Effector memory CD8-positive, alpha-beta T cell (primary cell): ENCODE results near the gene CC2D2A.

Experiments used
- ATAC-seq: fragments of 150-1000 bp; cut with Tn5 transposase; replicated peaks from 2 replicates; pipeline ENCODE4 v1.10.0; 2021; ENCODE audit warnings: mild to moderate bottlenecking, moderate library complexity
- DNase-seq, 3 experiments: peaks; one replicate each; pipeline ENCODE4 v3.0.0; 2021
- H3K27ac Mint-ChIP-seq, 2 donors: one replicate each; pipeline ENCODE4 v1.8.0; 2022; ENCODE audit warnings: mild to moderate bottlenecking in 2 of 2, mixed read lengths in 2 of 2, moderate library complexity in 2 of 2
- H3K27me3 Mint-ChIP-seq, 2 donors: one replicate each; pipeline ENCODE4 v1.8.0; 2022; ENCODE audit warnings: mixed read lengths in 2 of 2
- H3K36me3 Mint-ChIP-seq: one replicate; pipeline ENCODE4 v1.8.0; 2022; ENCODE audit warnings: mild to moderate bottlenecking, moderate library complexity, mixed read lengths; ENCODE audit not compliant: insufficient read depth
- H3K4me1 Mint-ChIP-seq, 2 donors: one replicate each; pipeline ENCODE4 v1.8.0; 2022; ENCODE audit warnings: low read depth in 2 of 2, mixed read lengths in 2 of 2
- H3K4me3 Mint-ChIP-seq, 2 donors: one replicate each; pipeline ENCODE4 v1.8.0; 2022; ENCODE audit warnings: mild to moderate bottlenecking in 2 of 2, mixed read lengths in 2 of 2, moderate library complexity in 2 of 2
- H3K9me3 Mint-ChIP-seq, 2 donors: one replicate each; pipeline ENCODE4 v1.8.0; 2022; ENCODE audit warnings: mixed read lengths in 2 of 2

CC2D2A gene

DNA sequence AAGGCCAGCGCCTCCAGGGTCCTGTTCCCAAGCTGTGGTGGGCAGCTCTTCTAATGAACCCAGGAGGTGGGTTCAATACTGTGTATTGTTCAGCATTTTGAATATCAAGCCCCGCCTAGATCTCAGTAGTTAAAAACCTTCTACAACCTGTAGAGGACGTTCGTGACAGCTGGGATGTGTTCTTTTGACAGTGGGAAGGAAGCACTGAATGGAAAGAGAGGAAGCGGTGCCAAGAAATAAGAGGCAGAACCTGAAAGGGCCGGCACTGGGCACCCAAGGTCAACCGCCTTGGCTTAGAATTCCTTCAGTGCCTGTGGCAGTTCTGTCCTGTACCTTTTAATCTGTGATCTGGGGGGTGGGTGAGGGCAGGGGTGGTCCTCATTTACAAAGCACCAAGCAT lies 73.1 kb downstream of the CC2D2A start:
- H3K27ac Mint-ChIP-seq, result no peak overlapping the region
- no peak for ATAC-seq

DNA sequence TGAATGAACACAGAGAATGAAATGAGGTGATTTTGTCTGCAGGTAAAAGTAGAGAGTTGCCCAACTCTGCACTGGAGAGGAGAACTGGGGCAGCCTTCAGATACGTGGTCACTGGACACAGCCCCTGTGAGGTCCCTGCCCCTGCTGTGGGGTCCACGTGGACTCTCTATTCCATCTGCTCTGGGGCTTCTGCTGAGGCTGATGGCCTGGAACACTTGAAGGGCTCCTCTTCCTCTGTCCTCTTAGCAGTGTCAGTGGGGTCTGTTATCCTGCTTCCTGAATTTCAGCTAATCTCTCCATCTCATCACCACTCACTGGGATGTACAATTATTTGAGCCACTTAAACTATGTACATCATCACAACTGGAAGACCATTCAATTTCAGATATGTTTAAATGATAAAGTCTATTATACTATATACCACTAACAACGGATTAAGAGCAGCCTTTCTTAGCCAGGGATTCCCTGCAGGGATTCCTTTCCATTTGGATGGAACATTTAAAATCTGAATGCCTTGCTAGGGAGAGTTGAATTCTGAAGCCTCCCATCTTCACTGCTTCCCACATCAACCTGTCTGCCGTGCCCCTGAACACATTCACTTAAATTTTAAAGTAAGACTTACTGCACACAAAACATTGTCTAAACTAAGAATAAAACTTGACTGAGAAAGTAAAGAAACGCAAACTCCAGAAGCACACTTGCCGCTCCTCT lies 74.0 kb downstream of the CC2D2A start:
- H3K27me3 Mint-ChIP-seq, result no peaks in the 10 kb centered on the region
- peak overlapping the region in 1 of 2 donors; percentile 12 for H3K27ac Mint-ChIP-seq
- H3K4me3 Mint-ChIP-seq, result no peak overlapping the region
- no peaks in the 10 kb centered on the region for H3K9me3 Mint-ChIP-seq
- peaks cover 3 to 5% of the 10 kb centered on the region in 2 donors for H3K4me1 Mint-ChIP-seq
- peaks cover 2% of the 10 kb centered on the region for H3K36me3 Mint-ChIP-seq
- ATAC-seq (no peak), DNase-seq (no peak)

More for the DNA sequence above, 73.1 kb downstream of the CC2D2A start:
- Mint-ChIP-seq H3K27me3 (no peaks in the 10 kb centered on the region), H3K36me3 (peaks cover 2% of the 10 kb centered on the region), H3K4me3 (no peak overlapping the region), H3K4me1 (peaks cover 3 to 5% of the 10 kb centered on the region in 2 donors), H3K9me3 (no peaks in the 10 kb centered on the region)
- DNase-seq, result no peak

DNA sequence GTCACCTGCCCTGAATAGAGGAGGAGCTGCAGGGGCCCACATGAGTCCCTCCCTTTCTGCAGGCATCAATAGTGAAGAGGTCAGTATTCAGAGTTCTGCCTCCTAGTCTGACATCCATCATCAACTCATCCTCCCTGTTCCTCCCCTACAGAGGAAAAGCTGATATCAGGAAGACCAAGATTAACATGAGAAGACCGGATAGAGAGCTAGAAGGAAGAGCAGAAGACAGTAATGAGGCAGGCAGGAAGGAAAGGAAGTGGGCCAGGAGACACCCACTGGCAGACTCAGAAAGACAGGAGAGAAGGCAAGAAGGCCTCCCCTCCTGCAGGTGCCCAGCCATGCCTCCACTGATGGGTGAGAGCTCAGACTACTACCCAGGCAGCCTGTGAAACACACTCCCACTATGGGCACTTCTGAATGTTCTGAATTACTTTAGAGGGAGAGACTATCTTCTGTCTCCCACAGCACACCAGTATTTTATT lies 74.6 kb downstream of the CC2D2A start:
- no peaks in the 10 kb centered on the region for H3K9me3 Mint-ChIP-seq
- no peaks in the 10 kb centered on the region for H3K27me3 Mint-ChIP-seq
- peaks cover 2% of the 10 kb centered on the region for H3K36me3 Mint-ChIP-seq
- H3K4me3 Mint-ChIP-seq, result no peak overlapping the region
- peaks cover 3 to 5% of the 10 kb centered on the region in 2 donors for H3K4me1 Mint-ChIP-seq
- ATAC-seq (no peak), DNase-seq (no peak)
- H3K27ac Mint-ChIP-seq, result peak overlapping the region in 1 of 2 donors; percentile 12

DNA sequence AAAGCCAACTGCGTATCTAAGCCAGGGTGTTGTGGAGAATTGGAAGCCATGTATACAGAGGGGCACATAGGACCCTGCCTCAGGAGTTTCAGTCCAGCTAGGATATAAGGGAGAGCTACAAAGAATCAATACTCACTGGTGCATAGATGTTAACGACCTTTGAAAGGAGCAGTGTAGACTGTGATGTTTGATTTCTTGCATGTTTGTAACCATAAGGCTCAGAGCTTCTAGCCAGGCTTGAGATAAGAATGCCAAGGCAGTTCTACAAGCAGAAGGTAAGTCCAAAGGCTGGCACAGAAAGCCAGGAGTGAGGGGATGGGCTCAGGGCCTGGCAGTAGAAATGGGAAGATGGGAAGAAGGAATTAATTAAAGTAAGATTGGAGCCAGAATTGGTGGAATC lies 75.7 kb downstream of the CC2D2A start:
- ATAC-seq (no peak), DNase-seq (no peak)
- Mint-ChIP-seq H3K27me3 (no peaks in the 10 kb centered on the region), H3K4me3 (no peak overlapping the region), H3K36me3 (peaks cover 2% of the 10 kb centered on the region), H3K9me3 (no peaks in the 10 kb centered on the region), H3K27ac (no peak overlapping the region), H3K4me1 (peaks cover 3 to 5% of the 10 kb centered on the region in 2 donors)

DNA sequence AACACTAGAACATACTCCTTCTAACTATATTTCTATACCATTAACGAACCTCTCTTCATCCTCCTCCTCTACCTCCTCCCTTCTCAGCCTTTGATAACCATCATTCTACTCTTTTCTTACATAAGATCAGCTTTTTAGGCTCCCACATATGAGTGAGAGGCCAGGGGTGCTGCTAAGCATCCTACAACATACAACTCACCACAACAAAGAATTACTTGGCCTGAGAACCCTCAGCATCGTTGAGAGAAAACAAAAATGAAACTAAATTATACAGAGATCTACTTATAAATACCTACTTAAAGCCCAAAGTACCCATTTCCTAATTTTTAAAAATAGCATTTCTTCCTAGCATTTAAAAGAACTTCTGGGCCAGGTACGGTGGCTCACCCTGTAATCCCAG lies 77.7 kb downstream of the CC2D2A start:
- Mint-ChIP-seq H3K36me3 (peaks cover 2% of the 10 kb centered on the region), H3K4me3 (peak overlapping the region; percentile 45 to 56), H3K27me3 (no peaks in the 10 kb centered on the region), H3K9me3 (no peaks in the 10 kb centered on the region), H3K27ac (peak overlapping the region; percentile 36 to 88), H3K4me1 (peaks cover 3 to 5% of the 10 kb centered on the region in 2 donors)
- no peak for DNase-seq
- peak; percentile 83 for ATAC-seq

DNA sequence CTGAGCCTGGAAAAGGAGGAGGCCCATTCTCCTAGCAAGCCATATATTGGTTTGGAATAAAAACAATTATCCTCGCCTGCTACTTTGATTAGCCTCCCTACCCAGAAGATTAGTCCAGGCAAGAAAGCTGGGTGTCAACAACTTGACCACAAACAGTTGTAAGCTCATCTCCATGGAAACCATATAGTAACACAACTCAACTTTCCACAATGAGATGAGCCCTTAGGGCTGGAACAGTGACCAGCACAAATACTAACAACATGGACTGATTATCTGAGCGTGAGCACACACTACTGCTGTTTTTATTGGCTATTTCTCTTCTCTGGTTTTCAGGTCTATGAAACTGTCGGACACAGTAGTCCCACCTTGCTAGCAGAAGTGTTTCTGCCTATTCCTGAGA lies 80.8 kb downstream of the CC2D2A start:
- DNase-seq, result no peak
- no peak for ATAC-seq
- no peak overlapping the region for H3K4me3 Mint-ChIP-seq
- no peaks in the 10 kb centered on the region for H3K27me3 Mint-ChIP-seq
- H3K4me1 Mint-ChIP-seq, result peaks cover 3 to 5% of the 10 kb centered on the region in 2 donors
- no peaks in the 10 kb centered on the region for H3K9me3 Mint-ChIP-seq
- no peak overlapping the region for H3K27ac Mint-ChIP-seq
- H3K36me3 Mint-ChIP-seq, result peaks cover 2% of the 10 kb centered on the region

DNA sequence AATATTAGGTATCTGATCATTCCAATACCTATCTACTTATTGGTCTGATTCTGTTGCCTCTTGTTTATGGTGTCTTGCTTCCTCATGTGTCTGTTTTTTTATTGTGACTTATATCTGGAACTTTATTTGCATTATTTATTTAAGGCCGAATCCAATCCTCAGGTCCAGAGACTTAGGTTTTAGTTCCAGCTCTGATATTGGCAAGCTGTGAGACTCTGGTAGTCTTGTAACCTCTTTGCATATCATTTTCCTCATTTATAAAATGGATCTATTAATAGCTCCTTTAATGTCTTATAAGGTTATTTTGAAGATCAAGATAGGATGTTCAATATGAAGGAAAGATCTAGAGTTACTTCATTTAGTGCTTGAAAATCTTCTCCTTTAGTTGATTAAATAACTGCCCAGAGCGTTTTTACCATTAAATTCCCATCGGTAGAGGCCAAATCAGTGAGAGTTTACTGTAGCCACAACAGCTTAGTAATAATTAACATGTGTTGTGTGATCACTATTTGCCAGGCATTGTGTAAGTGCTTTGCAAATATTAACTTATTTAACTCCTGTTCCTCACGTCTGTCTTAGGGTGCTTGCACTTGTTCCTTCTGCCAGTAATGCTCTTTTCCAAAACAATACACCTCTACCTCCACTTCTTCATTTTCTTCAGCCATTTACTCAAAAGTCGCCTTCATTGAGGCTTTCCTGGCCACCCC lies 82.2 kb downstream of the CC2D2A start:
- DNase-seq, result no peak
- peak overlapping the region in 1 of 2 donors; percentile 59 for H3K27ac Mint-ChIP-seq
- no peaks in the 10 kb centered on the region for H3K27me3 Mint-ChIP-seq
- peaks cover 3 to 5% of the 10 kb centered on the region in 2 donors for H3K4me1 Mint-ChIP-seq
- H3K4me3 Mint-ChIP-seq, result no peak overlapping the region
- no peaks in the 10 kb centered on the region for H3K9me3 Mint-ChIP-seq
- H3K36me3 Mint-ChIP-seq, result no peaks in the 10 kb centered on the region
- no peak for ATAC-seq

DNA sequence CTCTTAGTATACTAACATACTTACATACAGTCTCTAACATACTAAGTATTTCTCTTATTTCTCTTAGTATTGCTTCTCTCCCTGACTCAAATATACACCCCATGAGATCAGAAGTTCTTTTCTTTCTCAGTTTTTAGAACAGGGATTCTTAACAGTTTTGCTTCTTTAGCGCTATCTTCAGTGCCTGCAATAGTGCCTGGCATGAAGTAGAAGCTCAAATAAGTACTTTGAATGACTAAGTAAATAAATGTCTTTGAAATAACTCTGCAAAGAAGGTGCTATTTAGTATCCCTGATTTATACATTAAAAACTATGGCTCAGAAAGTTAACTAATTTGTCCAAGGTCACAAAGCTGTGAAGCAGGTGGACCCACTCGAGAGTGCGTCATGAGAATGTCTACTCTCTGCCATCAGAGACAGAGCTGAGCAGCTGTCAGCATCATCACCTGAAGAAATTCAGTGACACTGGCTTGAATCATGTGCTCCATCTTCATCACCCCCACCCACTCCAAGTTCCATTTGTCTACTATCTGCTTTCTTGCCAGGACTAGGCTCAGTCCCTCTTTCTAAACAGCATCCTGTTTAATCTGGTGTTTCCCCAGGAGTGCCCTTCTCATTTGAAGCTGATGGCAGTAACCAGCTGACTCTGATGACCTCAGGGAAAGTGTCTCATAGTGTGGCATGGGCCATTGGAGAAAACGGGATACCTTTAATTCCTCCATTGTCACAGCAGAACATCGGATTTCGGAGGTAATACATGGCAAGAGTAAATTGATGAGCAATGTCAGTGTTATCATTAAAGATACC lies 83.1 kb downstream of the CC2D2A start:
- DNase-seq, result no peak
- no peaks in the 10 kb centered on the region for H3K36me3 Mint-ChIP-seq
- no peaks in the 10 kb centered on the region for H3K9me3 Mint-ChIP-seq
- no peak overlapping the region for H3K4me3 Mint-ChIP-seq
- peak overlapping the region in 1 of 2 donors; percentile 59 for H3K27ac Mint-ChIP-seq
- no peaks in the 10 kb centered on the region for H3K4me1 Mint-ChIP-seq
- ATAC-seq, result no peak
- H3K27me3 Mint-ChIP-seq, result no peaks in the 10 kb centered on the region

DNA sequence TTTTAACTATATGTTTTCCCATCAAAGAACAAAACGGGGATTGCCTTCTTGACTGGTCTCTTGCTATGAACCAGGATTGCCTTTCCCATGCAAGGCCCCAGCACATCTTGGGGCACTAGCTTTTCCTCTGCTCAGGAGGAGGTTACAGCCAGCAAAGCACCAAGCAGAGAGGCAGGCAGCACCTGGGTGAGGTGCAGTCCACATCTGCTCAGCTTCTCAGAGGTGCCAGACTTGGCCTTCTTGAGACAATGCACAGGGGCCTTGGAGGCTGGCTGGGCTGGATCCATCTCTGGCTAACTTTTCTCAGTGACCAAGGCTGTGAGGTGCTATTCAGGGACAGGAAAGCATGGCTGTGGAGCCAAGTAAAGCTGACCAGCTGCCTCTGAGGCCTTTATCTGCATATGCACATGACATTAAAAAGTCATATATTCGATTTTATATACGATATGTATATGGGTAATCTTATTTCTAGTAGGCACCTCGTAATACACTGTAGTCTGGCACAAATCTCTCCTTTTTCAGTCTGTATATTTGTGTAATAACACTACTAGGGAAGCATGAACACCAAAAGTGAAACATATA lies 86.9 kb downstream of the CC2D2A start:
- H3K36me3 Mint-ChIP-seq, result no peaks in the 10 kb centered on the region
- DNase-seq (no peak), ATAC-seq (no peak)
- H3K27me3 Mint-ChIP-seq, result no peaks in the 10 kb centered on the region
- H3K4me1 Mint-ChIP-seq, result no peaks in the 10 kb centered on the region
- H3K4me3 Mint-ChIP-seq, result no peak overlapping the region
- H3K9me3 Mint-ChIP-seq, result no peaks in the 10 kb centered on the region
- H3K27ac Mint-ChIP-seq, result no peak overlapping the region

DNA sequence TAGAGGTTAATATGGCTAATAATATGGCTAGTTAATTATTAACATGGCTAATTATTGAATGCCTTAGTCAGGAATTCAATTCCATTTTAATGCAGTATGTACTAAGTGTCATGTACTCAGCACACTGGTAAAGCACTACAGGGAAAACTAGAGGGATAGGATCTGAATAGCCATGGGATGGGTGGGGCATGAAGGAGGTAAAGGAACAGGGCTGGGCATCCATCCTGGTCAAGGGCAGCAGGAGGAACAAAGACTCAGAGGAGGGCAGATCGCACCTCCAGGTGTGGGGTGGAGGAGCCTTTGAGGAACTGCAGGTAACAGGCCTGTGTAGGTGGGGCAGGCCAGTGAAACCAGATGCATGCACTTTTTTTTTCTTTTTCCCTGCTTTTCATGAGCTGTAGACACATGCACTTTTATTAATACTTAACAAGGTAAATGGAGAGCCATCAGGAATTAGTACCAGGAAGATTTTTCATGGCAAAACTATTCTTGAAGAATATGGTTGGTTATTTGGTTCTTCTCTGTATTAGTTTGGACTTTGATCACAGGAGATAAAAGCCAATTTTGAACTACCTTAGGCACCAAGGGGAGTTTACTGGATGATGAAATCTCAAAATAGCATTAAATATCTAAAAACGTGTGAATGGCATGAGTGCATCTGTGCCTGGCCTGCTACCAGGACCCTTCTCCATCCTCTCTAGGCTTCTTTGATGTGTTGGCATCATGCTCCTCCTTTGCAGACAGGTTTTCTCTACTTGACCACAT lies 88.3 kb downstream of the CC2D2A start:
- no peak for ATAC-seq
- Mint-ChIP-seq H3K27me3 (no peaks in the 10 kb centered on the region), H3K9me3 (no peaks in the 10 kb centered on the region), H3K4me1 (no peaks in the 10 kb centered on the region), H3K36me3 (no peaks in the 10 kb centered on the region), H3K4me3 (no peak overlapping the region), H3K27ac (no peak overlapping the region)
- DNase-seq, result no peak

DNA sequence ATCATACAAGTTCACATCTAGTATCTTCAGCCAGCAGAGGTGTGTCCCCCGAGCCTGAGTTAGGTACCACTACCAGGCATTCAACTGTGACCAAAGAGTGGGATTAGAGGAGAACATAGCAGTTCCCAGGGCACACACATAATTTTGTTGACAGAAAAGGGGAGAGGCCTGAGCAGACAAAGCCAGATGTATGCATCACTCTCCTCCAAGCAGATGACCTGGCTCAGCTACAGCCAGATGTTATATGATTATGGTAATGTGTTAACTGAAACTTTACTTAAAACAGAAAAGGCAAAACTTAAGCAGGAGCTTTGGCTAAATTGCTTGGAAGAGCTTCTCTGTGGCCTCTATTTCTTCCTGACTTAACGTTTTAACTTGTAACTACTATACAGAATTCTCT lies 88.9 kb downstream of the CC2D2A start:
- ATAC-seq, result no peak
- H3K4me1 Mint-ChIP-seq, result no peaks in the 10 kb centered on the region
- H3K27ac Mint-ChIP-seq, result no peak overlapping the region
- no peaks in the 10 kb centered on the region for H3K27me3 Mint-ChIP-seq
- H3K9me3 Mint-ChIP-seq, result no peaks in the 10 kb centered on the region
- H3K36me3 Mint-ChIP-seq, result no peaks in the 10 kb centered on the region
- no peak for DNase-seq
- no peak overlapping the region for H3K4me3 Mint-ChIP-seq

DNA sequence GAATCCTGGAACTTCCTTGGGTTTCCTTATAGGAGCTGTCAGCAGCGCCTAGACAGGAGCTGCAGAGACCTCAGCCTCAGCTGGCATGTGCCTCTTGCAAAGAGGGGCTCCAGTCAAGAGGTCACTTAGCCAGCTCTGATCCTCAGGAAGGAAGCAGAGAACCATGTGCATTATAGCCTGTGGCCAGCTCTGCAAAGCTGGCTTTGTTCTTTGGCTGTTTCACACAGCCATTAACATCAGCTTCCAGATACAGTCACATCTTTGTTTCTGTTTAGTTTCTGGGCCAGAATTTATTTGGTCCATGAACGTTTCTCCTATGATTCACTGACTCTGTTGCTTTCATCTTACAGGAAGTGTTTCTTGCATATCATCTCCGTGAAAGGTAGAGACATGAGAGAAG lies 92.4 kb downstream of the CC2D2A start:
- Mint-ChIP-seq H3K9me3 (no peaks in the 10 kb centered on the region), H3K27me3 (no peaks in the 10 kb centered on the region), H3K4me1 (peaks cover 0 to 2% of the 10 kb centered on the region in 2 donors), H3K27ac (no peak overlapping the region), H3K4me3 (no peak overlapping the region), H3K36me3 (peaks cover 3% of the 10 kb centered on the region)
- no peak for ATAC-seq
- DNase-seq, result no peak

DNA sequence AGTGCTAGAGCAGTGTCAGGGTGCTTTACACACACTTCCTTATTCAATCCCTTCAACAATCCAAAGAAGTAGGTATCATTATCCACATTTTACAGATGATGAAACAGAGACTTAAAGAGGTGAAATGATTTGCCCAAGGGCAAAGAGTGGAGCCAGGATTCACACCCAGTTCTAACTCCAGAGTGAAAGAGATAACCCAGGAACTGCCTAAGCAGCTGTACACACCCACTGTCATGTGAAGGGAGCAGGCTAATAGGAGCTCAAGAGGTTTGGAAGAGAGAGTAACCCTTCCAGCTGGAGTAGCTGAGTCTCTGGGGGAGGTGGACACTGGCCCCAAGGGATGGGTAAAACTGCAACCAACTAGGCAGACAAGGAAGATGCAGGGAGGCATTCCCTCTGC lies 92.9 kb downstream of the CC2D2A start:
- ATAC-seq (no peak), DNase-seq (no peak)
- peaks cover 0 to 2% of the 10 kb centered on the region in 2 donors for H3K4me1 Mint-ChIP-seq
- H3K27me3 Mint-ChIP-seq, result no peaks in the 10 kb centered on the region
- H3K4me3 Mint-ChIP-seq, result no peak overlapping the region
- H3K9me3 Mint-ChIP-seq, result no peaks in the 10 kb centered on the region
- H3K36me3 Mint-ChIP-seq, result peaks cover 3% of the 10 kb centered on the region
- H3K27ac Mint-ChIP-seq, result no peak overlapping the region
